Activated CD8-positive, alpha-beta T cell treated with anti-CD3 and anti-CD28 coated beads for 36 hours (primary cell): ENCODE measurements around the gene POFUT1. TPM values are rescaled to one million over a fixed set of nuclear protein-coding genes. Genes with fewer than 3 reads are reported as not detected.

Experiments used
- ATAC-seq: fragments of 200-7000 bp; cut with Tn5 transposase; one replicate; pipeline ENCODE4 v1.10.0; 2021; ENCODE audit warnings: mild to moderate bottlenecking, moderate library complexity
- CTCF ChIA-PET: fragments of 350-600 bp; sonication (Branson Sonifier 250); formaldehyde crosslinking; loops from one replicate; lab custom pipeline; 2021; ENCODE audit warnings: antibody characterized with exemption; lab: Charles Lee
- POLR2A ChIA-PET: fragments of 350-600 bp; sonication (Branson Sonifier 250); formaldehyde crosslinking; loops from one replicate; lab custom pipeline; 2021; ENCODE audit warnings: antibody characterized with exemption; lab: Charles Lee
- DNase-seq: peaks from one replicate; pipeline ENCODE4 v3.0.0-alpha.2; 2020
- H3K27ac Mint-ChIP-seq: one replicate; pipeline ENCODE4 v1.8.0; 2021; ENCODE audit warnings: mild to moderate bottlenecking, mixed read lengths
- H3K27me3 Mint-ChIP-seq: one replicate; pipeline ENCODE4 v1.8.0; 2021; ENCODE audit warnings: mixed read lengths
- H3K36me3 Mint-ChIP-seq: one replicate; pipeline ENCODE4 v1.8.0; 2021; ENCODE audit warnings: low read depth, mixed read lengths
- H3K4me1 Mint-ChIP-seq: one replicate; pipeline ENCODE4 v1.8.0; 2021; ENCODE audit warnings: low read depth, mixed read lengths
- H3K4me3 Mint-ChIP-seq: one replicate; pipeline ENCODE4 v1.8.0; 2021; ENCODE audit warnings: mild to moderate bottlenecking, moderate library complexity, mixed read lengths
- H3K9me3 Mint-ChIP-seq: one replicate; pipeline ENCODE4 v1.8.0; 2021; ENCODE audit warnings: mixed read lengths
- CTCF ChIP-seq: fragments of 200-600 bp; IDR thresholded peaks from one replicate; pipeline ENCODE4 v1.8.0; 2022; ENCODE audit warnings: antibody characterized with exemption, mild to moderate bottlenecking
- intact Hi-C: fragments of 100-400 bp; cut with micrococcal nuclease; formaldehyde crosslinking; loops from one replicate; pipeline ENCODE4 v1.10.0; 2022
- total RNA-seq, 2 experiments: library from RNA; stranded (reverse); gene quantifications; one replicate each; pipeline ENCODE4 v1.2.3, GENCODE V29; 2021

POFUT1 gene
- total RNA-seq, 2 experiments from 2014 or later: 43.7 to 46.2 TPM

DNA sequence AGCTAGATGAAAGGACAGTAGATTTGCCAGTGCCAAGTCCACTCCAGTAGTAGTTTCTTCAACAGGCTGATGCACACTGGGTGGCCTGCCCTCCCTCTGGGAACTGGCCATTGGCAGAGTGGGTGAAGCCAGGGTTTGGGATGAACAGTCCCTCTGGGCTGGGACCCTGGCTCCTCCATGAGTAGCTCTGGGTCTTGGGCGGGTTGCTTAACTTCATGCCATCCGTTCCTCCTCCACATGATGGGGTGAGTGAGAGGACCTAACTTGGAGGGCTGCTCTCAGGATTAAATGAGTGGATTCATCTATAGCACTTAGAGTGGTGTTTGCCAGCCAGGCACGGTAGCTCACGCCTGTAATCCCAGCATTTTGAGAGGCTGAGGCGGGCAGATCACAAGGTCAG is 47.3 kb upstream of the POFUT1 start:
- ATAC-seq (no peak), DNase-seq (no peak)
- no peak for TF ChIP-seq CTCF
- Mint-ChIP-seq H3K36me3 (peaks cover 55% of the 10 kb centered on the region), H3K9me3 (no peaks in the 10 kb centered on the region), H3K27me3 (no peaks in the 10 kb centered on the region), H3K4me1 (peaks cover 3% of the 10 kb centered on the region), H3K4me3 (no peak overlapping the region), H3K27ac (no peak overlapping the region)
- ChIA-PET CTCF (no interaction called here), POLR2A (interaction anchor here (0.6 to 1.2 kb wide), 2 partner anchors 17 to 1617 kb away, joined by 3 read pairs; no protein-coding TSS in a partner anchor)
- intact Hi-C loops: no loop called here

DNA sequence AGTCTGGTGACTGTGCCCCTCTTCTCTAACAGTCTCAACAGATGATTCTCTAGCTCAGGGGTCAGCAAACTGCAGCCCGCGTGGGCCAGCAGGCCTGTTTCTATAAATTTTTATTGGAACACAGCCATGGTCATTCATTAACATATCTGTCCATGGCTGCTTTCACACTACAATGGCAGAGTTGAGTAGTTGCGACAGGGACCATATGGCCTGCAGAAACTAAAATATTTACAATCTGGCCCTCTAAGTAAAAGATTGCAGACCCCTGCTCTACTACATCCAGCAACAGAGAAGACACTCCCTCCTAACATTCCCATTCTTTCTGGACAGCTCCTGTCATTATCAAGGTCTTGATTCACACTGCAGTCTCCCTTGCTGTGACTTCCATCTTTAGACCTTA is 45.3 kb upstream of the POFUT1 start:
- peaks cover 2% of the 10 kb centered on the region for H3K4me1 Mint-ChIP-seq
- TF ChIP-seq CTCF: no peak

DNA sequence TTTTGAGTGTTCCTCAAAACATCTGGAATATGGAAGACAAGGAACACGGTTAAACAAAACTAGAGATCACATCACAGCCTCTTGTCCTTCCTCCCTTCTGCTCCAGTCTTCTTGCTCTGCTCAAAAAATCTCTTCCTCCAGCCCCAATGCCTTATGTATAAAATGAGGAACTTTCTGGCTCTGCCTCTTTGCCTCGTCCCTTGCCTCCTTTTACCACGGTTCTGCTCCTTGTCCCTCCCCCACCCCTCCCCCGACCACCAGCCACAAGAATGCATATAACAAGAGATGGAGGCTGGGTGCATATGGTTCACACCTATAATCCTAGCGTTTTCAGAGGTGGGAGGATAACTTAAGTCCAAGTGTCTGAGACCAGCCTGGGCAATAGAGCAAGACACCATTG is 43.7 kb upstream of the POFUT1 start:
- Mint-ChIP-seq H3K4me3 (no peak overlapping the region), H3K27ac (no peak overlapping the region), H3K36me3 (peaks cover 50% of the 10 kb centered on the region), H3K4me1 (no peaks in the 10 kb centered on the region), H3K9me3 (no peaks in the 10 kb centered on the region), H3K27me3 (no peaks in the 10 kb centered on the region)
- DNase-seq (no peak), ATAC-seq (no peak)
- ChIA-PET CTCF (no interaction called here), POLR2A (no interaction called here)
- intact Hi-C loops: no loop called here
- TF ChIP-seq CTCF: no peak

More for the DNA sequence above, 45.3 kb upstream of the POFUT1 start:
- Mint-ChIP-seq H3K4me3 (no peak overlapping the region), H3K36me3 (peaks cover 62% of the 10 kb centered on the region), H3K9me3 (no peaks in the 10 kb centered on the region), H3K27ac (no peak overlapping the region), H3K27me3 (no peaks in the 10 kb centered on the region)
- POLR2A ChIA-PET: no interaction called here
- ATAC-seq: no peak
- DNase-seq: no peak
- CTCF ChIA-PET: interaction anchor here (1.1 kb wide), 1 partner anchor 131 kb away, joined by 3 read pairs; no protein-coding TSS in a partner anchor
- intact Hi-C loops: no loop called here

- Mint-ChIP-seq H3K36me3 (peaks cover 44% of the 10 kb centered on the region), H3K4me1 (no peaks in the 10 kb centered on the region), H3K4me3 (no peak overlapping the region), H3K27me3 (no peaks in the 10 kb centered on the region), H3K27ac (no peak overlapping the region), H3K9me3 (no peaks in the 10 kb centered on the region)
- CTCF ChIA-PET: no interaction called here
- POLR2A ChIA-PET: no interaction called here
- intact Hi-C loops: no loop called here
- TF ChIP-seq CTCF: no peak
- no peak for ATAC-seq
- no peak for DNase-seq
Measured at GRCh38 chr20:32164984-32165735, 42.5 kb upstream of the POFUT1 start.

GRCh38 chr20:32165836-32166545 is 41.7 kb upstream of the POFUT1 start:
- no peaks in the 10 kb centered on the region for H3K4me1 Mint-ChIP-seq
- peaks cover 41% of the 10 kb centered on the region for H3K36me3 Mint-ChIP-seq
- no peaks in the 10 kb centered on the region for H3K27me3 Mint-ChIP-seq
- ChIA-PET CTCF (no interaction called here), POLR2A (no interaction called here)
- no peak for DNase-seq
- intact Hi-C loops: no loop called here
- no peaks in the 10 kb centered on the region for H3K9me3 Mint-ChIP-seq
- no peak overlapping the region for H3K4me3 Mint-ChIP-seq
- TF ChIP-seq CTCF: no peak
- H3K27ac Mint-ChIP-seq: peak overlapping the region; percentile 30
- no peak for ATAC-seq
